Hepatocyte (in vitro differentiated cells): ENCODE data around the gene KCNG3.

Experiments used
- EZH2 ChIP-seq: fragments of 200-600 bp; sonication (generic); IDR thresholded peaks from 2 replicates; pipeline ENCODE4 v1.6.1; 2016; ENCODE audit warnings: antibody characterized with exemption, mild to moderate bottlenecking, borderline replicate concordance
- EZH2phosphoT487 ChIP-seq: fragments of 200-600 bp; sonication (generic); IDR thresholded peaks from one replicate; pipeline ENCODE4 v1.6.1; 2018; ENCODE audit warnings: antibody characterized with exemption, mild to moderate bottlenecking, low read depth, moderate library complexity; ENCODE audit not compliant: unreplicated experiment, severe bottlenecking
- TF ChIP-seq, protein P1 (sequence below): fragments of 200-600 bp; sonication (generic); IDR thresholded peaks from 2 replicates; pipeline ENCODE4 v1.5.1; 2016; ENCODE audit warnings: antibody characterized with exemption, mild to moderate bottlenecking; ENCODE audit not compliant: poor library complexity

DNA sequence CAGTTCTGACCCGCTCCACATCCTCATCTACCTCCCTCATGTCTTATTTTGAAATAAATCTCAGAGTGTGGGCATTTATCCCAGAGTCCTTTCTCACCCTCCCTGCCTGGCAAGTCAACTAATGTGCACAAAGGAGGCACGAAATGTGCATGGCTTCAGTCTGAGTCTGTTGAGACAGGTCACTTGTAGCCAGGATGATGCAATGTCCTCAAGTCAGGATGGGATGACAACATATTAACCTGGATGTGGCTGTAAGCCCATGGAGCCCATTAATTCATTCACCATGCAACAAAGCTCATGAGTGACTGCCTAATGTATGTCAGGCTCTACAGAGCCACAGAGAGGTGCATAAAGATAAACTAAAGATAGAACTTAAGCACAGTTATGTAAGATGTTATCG lies 34.5 kb downstream of the KCNG3 start:
- TF ChIP-seq, protein P1, sequence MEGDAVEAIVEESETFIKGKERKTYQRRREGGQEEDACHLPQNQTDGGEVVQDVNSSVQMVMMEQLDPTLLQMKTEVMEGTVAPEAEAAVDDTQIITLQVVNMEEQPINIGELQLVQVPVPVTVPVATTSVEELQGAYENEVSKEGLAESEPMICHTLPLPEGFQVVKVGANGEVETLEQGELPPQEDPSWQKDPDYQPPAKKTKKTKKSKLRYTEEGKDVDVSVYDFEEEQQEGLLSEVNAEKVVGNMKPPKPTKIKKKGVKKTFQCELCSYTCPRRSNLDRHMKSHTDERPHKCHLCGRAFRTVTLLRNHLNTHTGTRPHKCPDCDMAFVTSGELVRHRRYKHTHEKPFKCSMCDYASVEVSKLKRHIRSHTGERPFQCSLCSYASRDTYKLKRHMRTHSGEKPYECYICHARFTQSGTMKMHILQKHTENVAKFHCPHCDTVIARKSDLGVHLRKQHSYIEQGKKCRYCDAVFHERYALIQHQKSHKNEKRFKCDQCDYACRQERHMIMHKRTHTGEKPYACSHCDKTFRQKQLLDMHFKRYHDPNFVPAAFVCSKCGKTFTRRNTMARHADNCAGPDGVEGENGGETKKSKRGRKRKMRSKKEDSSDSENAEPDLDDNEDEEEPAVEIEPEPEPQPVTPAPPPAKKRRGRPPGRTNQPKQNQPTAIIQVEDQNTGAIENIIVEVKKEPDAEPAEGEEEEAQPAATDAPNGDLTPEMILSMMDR: no peak
- TF ChIP-seq EZH2 (no peak), EZH2phosphoT487 (no peak)
